GM12864 (cell line): ENCODE results near the gene BCAR3.

Experiments used
- DNase-seq: peaks from one replicate; pipeline ENCODE4 v3.0.0-alpha.2; 2011; ENCODE audit warnings: low read depth
- H3K4me3 ChIP-seq: 2 replicates; pipeline ENCODE4 v1.5.1; 2011; ENCODE audit warnings: mild to moderate bottlenecking, low read depth, low read length, control low read depth
- CTCF ChIP-seq: IDR thresholded peaks from 2 replicates; pipeline ENCODE4 v1.5.1; 2011; ENCODE audit warnings: low read depth, mild to moderate bottlenecking, moderate library complexity, low read length, control low read depth, inconsistent platforms; ENCODE audit errors: missing control alignments

Gene BCAR3

GRCh38 chr1:93707956-93708355, 26.3 kb upstream of the BCAR3 start:
- TF ChIP-seq CTCF, result no peak
- H3K4me3 ChIP-seq, result no peak overlapping the region; the same call in 1 of the 2 replicates
- DNase-seq, result peak; percentile 76

GRCh38 chr1:93705892-93706500, 24.4 kb upstream of the BCAR3 start:
- peak; percentile 10 for TF ChIP-seq CTCF
- DNase-seq, result no peak
- no peak overlapping the region for H3K4me3 ChIP-seq

GRCh38 chr1:93704052-93704451, 22.4 kb upstream of the BCAR3 start:
- DNase-seq, result peak; percentile 95
- no peak overlapping the region for H3K4me3 ChIP-seq
- TF ChIP-seq CTCF, result no peak

GRCh38 chr1:93703643-93704042, 22.0 kb upstream of the BCAR3 start:
- no peak for DNase-seq
- no peak for TF ChIP-seq CTCF

GRCh38 chr1:93702828-93703183, 21.2 kb upstream of the BCAR3 start:
- no peak for TF ChIP-seq CTCF
- H3K4me3 ChIP-seq, result no peak overlapping the region
- DNase-seq, result no peak

More at GRCh38 chr1:93703643-93704042, 22.0 kb upstream of the BCAR3 start:
- no peak overlapping the region for H3K4me3 ChIP-seq

GRCh38 chr1:93702111-93702827, 20.6 kb upstream of the BCAR3 start:
- no peak for TF ChIP-seq CTCF
- no peak overlapping the region for H3K4me3 ChIP-seq
- DNase-seq, result no peak

GRCh38 chr1:93701629-93702028, 20.0 kb upstream of the BCAR3 start:
- no peak overlapping the region for H3K4me3 ChIP-seq
- no peak for DNase-seq
- TF ChIP-seq CTCF, result no peak
